Measurements from ENCODE around the gene FBXW11. TPM values are rescaled to one million over a fixed set of nuclear protein-coding genes. Genes with fewer than 3 reads are reported as not detected.

FBXW11 gene
- total and polyA plus RNA-seq, 10 of the 15 experiments (the other 5 are each of a cell fraction or from before 2014, with no cell fraction given) = 4.3 to 61.5 (median 40.0) TPM

DNA sequence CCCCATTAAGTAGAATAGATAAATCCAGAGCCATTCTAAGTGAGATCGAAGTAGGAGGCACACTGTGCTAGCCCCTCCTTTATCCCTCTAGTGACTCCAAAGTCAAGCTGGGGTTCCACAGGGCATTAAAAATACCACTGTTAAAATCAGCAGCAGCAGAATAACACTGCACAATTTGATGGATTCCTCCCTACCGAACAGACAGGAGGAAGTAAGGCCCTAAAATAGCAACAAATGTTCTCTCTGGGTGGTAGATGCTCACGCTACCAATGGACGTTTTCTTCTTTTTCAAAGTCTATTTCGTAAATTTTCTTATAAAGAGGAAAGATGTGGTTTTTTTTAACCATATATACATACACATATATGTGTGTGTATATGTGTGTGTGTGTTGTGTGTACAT lies 54.4 kb downstream of the FBXW11 start (continued):
- TF ChIP-seq ZBTB11 (CRISPR knock-in tag; IDR thresholded peaks at IDR 0.05) = no peak

DNA sequence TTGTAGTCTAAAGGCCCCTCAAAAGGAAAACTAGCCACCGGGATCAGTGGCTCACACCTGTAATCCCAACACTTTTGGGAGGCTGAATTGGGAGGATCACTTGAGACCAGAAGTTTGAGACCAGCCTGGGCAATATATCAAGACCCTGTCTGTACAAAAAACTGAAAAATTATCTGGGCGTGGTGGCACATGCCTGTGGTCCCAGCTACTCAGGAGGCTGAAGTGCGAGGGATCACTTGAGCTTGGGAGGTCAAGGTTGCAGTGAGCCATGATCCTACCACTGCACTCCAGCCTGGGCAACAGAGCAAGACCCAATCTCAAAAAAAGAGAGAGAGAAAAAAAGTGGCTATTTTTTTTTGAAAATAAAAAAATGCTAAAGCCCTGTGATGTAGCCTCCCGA lies 55.2 kb downstream of the FBXW11 start:
- ChIA-PET SMC1A (ENCODE audit: uncharacterized antibody, unreplicated experiment) (interaction anchor here (0.8 to 1.9 kb wide), 5 partner anchors 10 to 55 kb away, joined by 3 to 6 read pairs (median 3); partner anchors contain the start of gene FBXW11), POLR2A (no interaction called here), CTCF (interaction anchor here (1.0 to 1.2 kb wide), 3 partner anchors 8 to 12 kb away, joined by 3 to 6 read pairs (median 3); no protein-coding TSS in a partner anchor), RAD21 (ENCODE audit: unreplicated experiment) (interaction anchor here (1.7 kb wide), 1 partner anchor 10 kb away, joined by 4 read pairs; no protein-coding TSS in a partner anchor)
- Histone ChIP-seq H3K27ac (ENCODE audit: control insufficient read depth, insufficient read depth) (no peak overlapping the region), H3K4me3 (no peak overlapping the region), H3K9ac (ENCODE audit: control insufficient read depth, insufficient read depth, low read length) (no peak overlapping the region), H3K27me3 (replicated peaks in 1 of 2; ENCODE audit: control insufficient read depth in 2 of 2, insufficient read depth in 2 of 2, low read length in 1 of 2) (no peaks in the 10 kb centered on the region), H3K4me2 (ENCODE audit: control insufficient read depth, insufficient read depth) (no peak overlapping the region), H2AFZ (ENCODE audit: control insufficient read depth, low read depth, low read length) (no peak overlapping the region), H4K20me1 (ENCODE audit: control insufficient read depth, insufficient read depth) (no peaks in the 10 kb centered on the region), H3K4me1 (ENCODE audit: control insufficient read depth, insufficient read depth, low read length) (peaks cover 2% of the 10 kb centered on the region; the same call in 1 of the 2 replicates), H3K36me3 (ENCODE audit: control insufficient read depth in 2 of 2, insufficient read depth in 2 of 2, low read length in 1 of 2) (peaks cover 0 to 3% of the 10 kb centered on the region in 2 experiments; a peak in 1 of 4 replicates), H3K9me3 (replicated peaks; ENCODE audit: control insufficient read depth, insufficient read depth, low read length) (peaks cover 2% of the 10 kb centered on the region; the same call in 2 of the 3 replicates), H3K79me2 (ENCODE audit: control insufficient read depth, insufficient read depth, low read length) (peaks cover 63% of the 10 kb centered on the region)
- intact Hi-C loops (cut with micrococcal nuclease; ENCODE audit: unreplicated experiment) (no loop called here), in situ Hi-C loops (cut with MboI) (no loop called here)
- DNase-seq (ENCODE audit: low read depth, low spot score) (no peak), FAIRE-seq (no peak), ATAC-seq (no peak)
- 73% methylated on average over 4 of the region's 4 CpGs for WGBS (ENCODE audit: insufficient coverage, insufficient replicate concordance, low lambda C conversion rate, missing lambda C conversion rate)
- no TSS peak for BruUV-seq (replicated peaks)
- TF ChIP-seq, protein P1, sequence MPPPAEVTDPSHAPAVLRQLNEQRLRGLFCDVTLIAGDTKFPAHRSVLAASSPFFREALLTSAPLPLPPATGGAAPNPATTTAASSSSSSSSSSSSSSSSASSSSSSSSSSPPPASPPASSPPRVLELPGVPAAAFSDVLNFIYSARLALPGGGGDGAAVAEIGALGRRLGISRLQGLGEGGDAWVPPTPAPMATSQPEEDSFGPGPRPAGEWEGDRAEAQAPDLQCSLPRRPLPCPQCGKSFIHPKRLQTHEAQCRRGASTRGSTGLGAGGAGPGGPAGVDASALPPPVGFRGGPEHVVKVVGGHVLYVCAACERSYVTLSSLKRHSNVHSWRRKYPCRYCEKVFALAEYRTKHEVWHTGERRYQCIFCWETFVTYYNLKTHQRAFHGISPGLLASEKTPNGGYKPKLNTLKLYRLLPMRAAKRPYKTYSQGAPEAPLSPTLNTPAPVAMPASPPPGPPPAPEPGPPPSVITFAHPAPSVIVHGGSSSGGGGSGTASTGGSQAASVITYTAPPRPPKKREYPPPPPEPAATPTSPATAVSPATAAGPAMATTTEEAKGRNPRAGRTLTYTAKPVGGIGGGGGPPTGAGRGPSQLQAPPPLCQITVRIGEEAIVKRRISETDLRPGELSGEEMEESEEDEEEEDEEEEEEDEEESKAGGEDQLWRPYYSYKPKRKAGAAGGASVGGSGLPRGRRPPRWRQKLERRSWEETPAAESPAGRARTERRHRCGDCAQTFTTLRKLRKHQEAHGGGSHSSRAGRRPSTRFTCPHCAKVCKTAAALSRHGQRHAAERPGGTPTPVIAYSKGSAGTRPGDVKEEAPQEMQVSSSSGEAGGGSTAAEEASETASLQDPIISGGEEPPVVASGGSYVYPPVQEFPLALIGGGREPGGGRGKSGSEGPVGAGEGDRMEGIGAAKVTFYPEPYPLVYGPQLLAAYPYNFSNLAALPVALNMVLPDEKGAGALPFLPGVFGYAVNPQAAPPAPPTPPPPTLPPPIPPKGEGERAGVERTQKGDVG (CRISPR knock-in tag; IDR thresholded peaks at IDR 0.05) = no peak
- TF ChIP-seq, protein P2, sequence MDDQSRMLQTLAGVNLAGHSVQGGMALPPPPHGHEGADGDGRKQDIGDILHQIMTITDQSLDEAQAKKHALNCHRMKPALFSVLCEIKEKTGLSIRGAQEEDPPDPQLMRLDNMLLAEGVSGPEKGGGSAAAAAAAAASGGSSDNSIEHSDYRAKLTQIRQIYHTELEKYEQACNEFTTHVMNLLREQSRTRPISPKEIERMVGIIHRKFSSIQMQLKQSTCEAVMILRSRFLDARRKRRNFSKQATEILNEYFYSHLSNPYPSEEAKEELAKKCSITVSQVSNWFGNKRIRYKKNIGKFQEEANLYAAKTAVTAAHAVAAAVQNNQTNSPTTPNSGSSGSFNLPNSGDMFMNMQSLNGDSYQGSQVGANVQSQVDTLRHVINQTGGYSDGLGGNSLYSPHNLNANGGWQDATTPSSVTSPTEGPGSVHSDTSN (IDR thresholded peaks at IDR 0.05; ENCODE audit: insufficient replicate concordance, low read depth, low read length) = no peak
- no peak for TF ChIP-seq ZNF687 (IDR thresholded peaks at IDR 0.05)
